Stimulated activated memory B cell treated with anti-CD40 and anti-IgM and Interleukin-4, amounts not matched to agents 10 μg/mL and 1 μg/mL and 100 μg/mL, for 72 hours (primary cell): Measurements from ENCODE around the gene GPR142.

Source experiments
- ATAC-seq: fragments of 150-1000 bp; cut with Tn5 transposase; 2 replicates; pipeline ENCODE4 v1.10.0; 2021
- H3K27ac Mint-ChIP-seq: one replicate; pipeline ENCODE4 v1.8.0; 2022; ENCODE audit warnings: mild to moderate bottlenecking, mixed read lengths
- H3K27me3 Mint-ChIP-seq: one replicate; pipeline ENCODE4 v1.8.0; 2022; ENCODE audit warnings: mixed read lengths
- H3K36me3 Mint-ChIP-seq: one replicate; pipeline ENCODE4 v1.8.0; 2022; ENCODE audit warnings: mixed read lengths
- H3K4me1 Mint-ChIP-seq: one replicate; pipeline ENCODE4 v1.8.0; 2022; ENCODE audit warnings: mixed read lengths
- H3K4me3 Mint-ChIP-seq: one replicate; pipeline ENCODE4 v1.8.0; 2022; ENCODE audit warnings: mild to moderate bottlenecking, moderate library complexity, mixed read lengths
- H3K9me3 Mint-ChIP-seq: one replicate; pipeline ENCODE4 v1.8.0; 2022; ENCODE audit warnings: mixed read lengths

GPR142 gene

DNA sequence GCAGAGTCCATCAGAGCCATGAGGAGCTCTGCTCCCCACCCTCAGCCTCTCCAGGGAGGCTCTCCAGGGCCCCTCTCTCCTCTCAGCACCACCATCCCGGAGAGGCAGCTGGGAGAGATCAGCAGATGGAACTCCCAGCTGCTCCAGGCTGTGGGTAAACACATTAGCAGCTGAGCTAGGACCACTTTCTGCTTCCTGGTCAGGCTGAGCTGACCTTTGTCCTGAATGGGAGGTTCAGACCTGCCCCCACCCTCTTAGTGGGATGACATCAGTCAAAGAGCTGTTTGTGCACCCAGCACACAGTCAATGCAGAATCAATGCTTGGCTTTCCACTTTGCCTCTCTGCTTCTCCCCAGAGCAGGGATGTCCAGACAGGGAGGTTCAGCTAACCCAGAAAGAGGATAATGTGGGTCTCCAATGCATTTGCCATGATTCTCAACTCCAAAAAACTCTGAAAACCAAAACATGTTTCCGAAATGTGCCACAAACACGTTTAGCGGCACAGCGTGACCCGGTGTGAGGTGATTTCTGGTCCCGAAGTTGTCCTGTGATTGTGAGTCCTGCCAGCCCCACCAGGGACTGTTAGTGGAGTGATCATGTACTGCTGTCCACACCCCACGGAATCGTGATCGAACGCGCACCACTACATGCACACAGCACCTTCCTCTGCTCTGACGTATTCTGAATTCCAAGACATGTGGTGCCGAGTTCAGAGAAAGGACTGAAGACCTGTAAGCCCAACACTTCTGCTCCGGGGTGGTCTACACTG is 6.7 kb downstream of the GPR142 start:
- H3K27ac Mint-ChIP-seq = no peak overlapping the region
- peaks cover 47% of the 10 kb centered on the region for H3K27me3 Mint-ChIP-seq
- H3K4me1 Mint-ChIP-seq = peaks cover 6% of the 10 kb centered on the region
- ATAC-seq = no peak
- H3K4me3 Mint-ChIP-seq = no peak overlapping the region
- H3K9me3 Mint-ChIP-seq = no peaks in the 10 kb centered on the region
- no peaks in the 10 kb centered on the region for H3K36me3 Mint-ChIP-seq

DNA sequence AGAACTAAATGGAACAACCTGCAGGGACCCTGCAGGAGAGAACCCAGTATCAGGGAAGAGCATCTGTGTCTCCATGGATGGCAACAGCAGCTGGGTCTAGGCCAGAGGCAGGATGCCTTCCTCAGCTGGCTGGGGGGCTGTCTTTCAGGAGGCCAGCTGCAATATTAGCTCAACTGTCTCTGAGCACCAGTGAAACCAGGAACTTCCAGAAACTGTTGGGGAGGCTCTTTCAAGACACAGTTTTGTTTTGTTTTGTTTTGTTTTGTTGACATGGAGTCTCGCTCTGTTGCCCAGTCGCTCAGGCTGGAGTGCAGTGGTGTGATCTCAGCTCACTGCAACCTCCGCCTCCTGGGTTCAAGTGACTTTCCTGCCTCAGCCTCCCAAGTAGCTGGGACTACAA is 7.6 kb downstream of the GPR142 start:
- H3K27me3 Mint-ChIP-seq = peaks cover 39% of the 10 kb centered on the region
- H3K9me3 Mint-ChIP-seq = no peaks in the 10 kb centered on the region
- no peak overlapping the region for H3K4me3 Mint-ChIP-seq
- H3K36me3 Mint-ChIP-seq = no peaks in the 10 kb centered on the region
- H3K27ac Mint-ChIP-seq = no peak overlapping the region
- H3K4me1 Mint-ChIP-seq = no peaks in the 10 kb centered on the region
- no peak for ATAC-seq

DNA sequence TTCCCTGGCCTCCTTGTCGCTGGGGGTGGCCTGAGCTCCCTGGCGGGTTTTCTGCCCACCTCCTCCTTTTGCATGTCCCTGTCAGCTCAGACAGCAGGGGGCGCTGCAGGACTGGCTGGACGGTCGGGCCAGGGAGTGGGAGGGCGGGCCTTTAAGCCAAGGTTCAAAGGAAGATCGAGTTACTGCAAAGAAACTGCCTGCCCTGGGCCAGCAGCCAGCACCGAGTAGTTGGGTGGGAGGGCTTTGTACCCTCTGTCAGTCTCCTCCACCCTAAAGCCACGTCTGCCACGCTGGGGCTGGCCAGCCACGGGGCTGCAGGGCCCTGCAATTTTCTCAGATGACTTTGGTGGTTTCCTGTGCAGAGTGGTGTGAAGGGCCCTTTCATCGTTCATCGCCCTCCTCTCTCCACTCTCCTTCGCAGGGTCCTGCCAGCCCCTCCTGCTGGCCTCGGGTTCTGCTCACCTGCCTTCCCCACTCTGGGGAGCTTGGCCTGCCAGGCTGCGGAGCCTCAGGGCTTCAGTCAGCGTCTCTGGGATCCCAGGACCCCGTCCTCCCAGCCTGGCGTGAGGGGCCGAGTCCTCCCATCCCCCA is 12.3 kb downstream of the GPR142 start:
- Mint-ChIP-seq H3K27me3 (peaks cover 22% of the 10 kb centered on the region), H3K9me3 (no peaks in the 10 kb centered on the region), H3K36me3 (no peaks in the 10 kb centered on the region), H3K27ac (no peak overlapping the region), H3K4me1 (no peaks in the 10 kb centered on the region), H3K4me3 (no peak overlapping the region)
- peak; percentile 87 for ATAC-seq

DNA sequence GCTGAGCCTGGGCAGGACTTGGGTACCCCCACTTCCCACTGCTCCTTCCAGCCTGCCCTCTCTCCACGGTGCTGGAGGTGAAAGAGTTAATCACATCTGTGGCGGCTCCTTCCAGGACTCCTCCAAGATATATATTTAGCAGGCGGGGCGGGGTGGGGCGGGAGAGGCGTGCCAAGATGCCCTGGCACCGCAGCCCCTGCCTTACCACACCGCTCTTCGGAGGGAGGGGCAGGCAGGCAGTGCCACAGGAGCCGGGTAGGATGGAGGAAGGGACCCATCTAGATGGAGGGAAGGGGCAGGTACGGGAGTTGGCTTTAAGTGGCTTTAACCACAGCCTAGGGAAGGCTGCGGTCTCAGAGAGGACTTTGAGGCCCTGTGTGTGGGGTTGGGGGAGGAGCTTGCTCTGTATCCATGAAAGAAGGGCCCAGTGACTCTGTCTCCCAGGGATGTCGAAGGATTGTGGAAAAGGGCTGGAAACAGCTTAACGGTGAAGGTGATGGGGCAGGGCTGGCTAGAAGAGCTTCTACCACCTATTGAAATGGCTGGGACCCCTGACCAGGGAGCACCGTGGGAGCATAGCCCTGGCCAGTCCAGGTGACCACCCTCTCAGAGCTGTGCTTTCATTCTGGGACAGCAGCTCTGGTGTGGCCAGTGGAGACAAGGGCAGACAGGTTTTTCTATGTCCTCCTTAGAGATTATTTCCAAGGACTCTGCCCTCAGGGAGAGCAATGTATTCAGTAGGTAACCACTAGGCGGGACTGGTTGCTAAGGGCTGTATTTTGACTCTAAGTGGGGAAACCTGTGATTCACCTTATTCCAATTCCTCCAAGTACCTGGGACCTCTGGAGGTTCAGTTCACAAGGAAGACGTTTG is 13.0 kb downstream of the GPR142 start:
- no peaks in the 10 kb centered on the region for H3K36me3 Mint-ChIP-seq
- peaks cover 29% of the 10 kb centered on the region for H3K27me3 Mint-ChIP-seq
- no peaks in the 10 kb centered on the region for H3K4me1 Mint-ChIP-seq
- H3K27ac Mint-ChIP-seq = no peak overlapping the region
- H3K4me3 Mint-ChIP-seq = no peak overlapping the region
- H3K9me3 Mint-ChIP-seq = no peaks in the 10 kb centered on the region
- peak; percentile 3 for ATAC-seq

DNA sequence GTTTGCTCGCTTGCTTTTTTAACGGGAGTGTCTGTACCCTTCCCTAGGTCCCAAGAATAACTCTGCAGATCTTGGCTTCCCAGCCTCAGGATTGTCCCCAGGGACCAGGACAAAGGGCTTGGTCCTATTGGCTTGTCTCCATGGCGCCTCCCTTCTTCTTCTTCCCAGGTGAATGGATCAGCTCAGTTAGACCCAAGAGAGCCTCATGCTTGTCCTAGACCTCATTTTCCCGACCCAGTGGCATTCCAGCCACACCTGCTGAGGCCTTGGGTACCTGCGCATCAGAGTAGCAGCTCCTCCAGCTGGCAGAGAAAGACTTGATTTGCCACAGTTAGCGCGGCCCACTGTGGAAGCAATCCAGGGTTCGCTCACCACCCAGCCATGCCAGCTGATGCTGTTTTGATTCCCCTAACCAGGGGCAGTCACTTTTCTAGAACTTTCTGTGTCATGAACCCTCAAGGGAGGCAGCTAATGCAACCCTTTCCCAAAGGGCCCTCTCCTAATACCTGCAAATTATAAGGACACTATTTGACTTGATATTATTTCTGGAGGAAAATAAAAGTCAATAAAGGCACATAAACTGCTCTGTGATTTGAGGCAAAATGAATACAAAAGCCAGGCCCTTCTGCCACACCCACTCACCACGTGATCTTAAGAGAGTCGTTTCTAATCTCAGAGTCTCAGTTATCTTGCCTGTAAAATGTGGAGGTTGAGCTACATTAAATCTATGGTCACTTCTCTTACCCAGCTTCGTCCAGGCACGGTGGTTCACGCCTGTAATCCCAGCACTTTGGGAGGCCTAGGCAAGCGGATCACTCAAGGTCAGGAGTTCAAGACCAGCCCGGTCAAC is 13.9 kb downstream of the GPR142 start:
- ATAC-seq = no peak
- no peaks in the 10 kb centered on the region for H3K36me3 Mint-ChIP-seq

DNA sequence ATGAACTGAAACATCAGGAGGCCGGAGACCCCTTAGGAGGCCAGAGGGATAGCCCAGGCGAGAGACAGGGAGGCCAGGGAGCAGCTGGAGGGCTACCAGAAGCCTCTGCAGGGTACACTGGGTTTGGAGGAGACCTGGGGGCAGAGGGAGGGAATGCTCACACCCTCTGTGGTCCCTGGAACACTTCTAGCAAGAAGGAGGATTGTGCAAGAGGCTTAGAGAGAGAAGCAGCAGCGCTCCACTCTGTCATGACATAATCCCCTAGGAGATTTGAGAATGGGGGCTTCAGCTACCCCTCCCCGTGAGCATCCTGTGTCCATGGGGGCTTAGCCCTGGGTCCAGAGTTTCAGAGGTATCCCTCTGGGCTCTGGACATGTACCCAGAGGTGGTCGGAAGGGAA is 15.8 kb downstream of the GPR142 start:
- Mint-ChIP-seq H3K36me3 (no peaks in the 10 kb centered on the region), H3K27me3 (peaks cover 28% of the 10 kb centered on the region), H3K4me1 (no peaks in the 10 kb centered on the region), H3K9me3 (no peaks in the 10 kb centered on the region), H3K4me3 (no peak overlapping the region), H3K27ac (no peak overlapping the region)
- no peak for ATAC-seq

More for the DNA sequence above, 13.9 kb downstream of the GPR142 start:
- H3K4me1 Mint-ChIP-seq = no peaks in the 10 kb centered on the region
- no peak overlapping the region for H3K4me3 Mint-ChIP-seq
- peaks cover 35% of the 10 kb centered on the region for H3K27me3 Mint-ChIP-seq
- H3K27ac Mint-ChIP-seq = no peak overlapping the region
- H3K9me3 Mint-ChIP-seq = no peaks in the 10 kb centered on the region

DNA sequence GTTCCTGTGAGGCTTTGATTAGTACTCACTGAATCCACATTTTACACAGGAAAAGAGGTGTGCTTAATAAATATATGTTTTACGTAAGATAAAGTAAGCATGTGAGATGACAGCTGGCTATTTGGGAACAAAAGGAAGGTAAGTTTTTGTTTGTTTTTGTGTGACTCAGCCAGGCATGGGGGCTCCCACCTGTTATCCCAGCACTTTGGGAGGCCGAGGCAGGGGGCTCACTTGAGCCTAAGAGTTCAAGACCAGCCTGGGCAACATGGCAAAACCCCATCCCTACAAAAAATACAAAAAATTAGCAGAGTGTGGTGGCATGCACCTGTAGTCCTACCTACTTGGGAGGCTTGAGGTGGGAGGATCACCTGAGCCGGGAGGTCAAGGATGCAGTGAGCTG is 17.9 kb downstream of the GPR142 start:
- no peak for ATAC-seq
- H3K27ac Mint-ChIP-seq = no peak overlapping the region
- H3K9me3 Mint-ChIP-seq = no peaks in the 10 kb centered on the region
- peaks cover 19% of the 10 kb centered on the region for H3K27me3 Mint-ChIP-seq
- no peak overlapping the region for H3K4me3 Mint-ChIP-seq
- no peaks in the 10 kb centered on the region for H3K36me3 Mint-ChIP-seq
- no peaks in the 10 kb centered on the region for H3K4me1 Mint-ChIP-seq

DNA sequence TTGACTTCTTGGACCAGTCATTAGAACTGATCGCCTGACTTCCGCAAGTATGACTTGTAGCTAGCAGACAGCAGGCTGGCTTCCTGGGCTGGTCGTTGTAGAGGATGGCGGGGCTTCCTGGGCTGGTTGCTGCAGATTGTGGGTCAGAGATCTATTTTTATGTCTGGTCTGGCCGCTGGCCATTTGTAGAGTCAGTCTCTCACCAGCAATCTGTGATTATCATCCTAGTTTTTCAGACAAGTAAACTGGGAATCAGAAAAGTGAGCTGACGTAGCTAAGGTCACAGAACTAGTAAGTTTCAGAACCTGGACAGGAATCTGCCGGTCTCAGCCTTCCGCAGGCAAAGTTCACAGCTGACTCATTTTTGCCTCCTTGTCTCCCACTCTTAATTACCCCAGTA is 19.1 kb downstream of the GPR142 start:
- ATAC-seq = no peak
- Mint-ChIP-seq H3K27me3 (peaks cover 19% of the 10 kb centered on the region), H3K4me3 (no peak overlapping the region), H3K27ac (no peak overlapping the region), H3K4me1 (no peaks in the 10 kb centered on the region), H3K36me3 (no peaks in the 10 kb centered on the region), H3K9me3 (no peaks in the 10 kb centered on the region)

DNA sequence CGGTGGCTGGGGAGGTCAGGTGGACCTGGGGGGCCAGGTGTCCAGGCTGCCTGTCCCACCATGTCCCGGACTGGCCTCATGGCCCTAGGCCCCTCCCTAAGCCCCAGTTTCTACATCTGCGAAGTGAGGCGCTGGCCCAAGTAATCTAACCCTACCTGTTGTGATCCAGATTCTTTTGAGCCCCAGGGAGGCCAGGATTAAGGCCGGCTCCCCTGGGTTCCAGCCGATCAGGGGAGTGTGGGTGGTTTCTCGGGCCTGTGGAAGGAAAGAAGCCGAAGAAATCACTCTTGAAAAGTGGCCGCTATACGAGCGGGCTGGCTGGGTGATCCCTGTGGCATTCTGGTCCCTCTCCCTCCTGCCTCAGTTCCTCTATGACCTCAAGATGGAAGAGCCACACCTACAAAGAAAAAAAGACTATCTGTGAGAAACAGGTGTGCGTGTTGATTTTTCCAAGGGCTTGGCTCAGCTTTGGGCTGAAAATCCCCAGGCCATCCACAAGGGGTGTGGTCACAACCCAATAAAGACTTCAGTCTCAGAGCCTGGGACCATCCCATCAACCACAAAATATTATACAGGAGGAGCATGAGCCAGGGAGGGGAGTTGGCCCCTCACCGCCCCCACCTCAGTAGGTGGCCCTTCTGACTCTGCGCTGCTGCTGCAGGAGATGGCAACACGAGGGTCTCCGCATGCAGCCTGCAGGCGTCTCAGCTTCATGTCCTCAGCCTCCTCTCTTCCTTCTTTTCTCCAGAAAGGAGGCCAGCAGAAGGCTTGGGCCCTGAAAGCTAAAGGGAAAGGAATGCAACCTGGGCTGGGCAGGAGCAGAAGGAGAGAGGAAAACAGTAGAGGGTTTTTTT is 20.3 kb downstream of the GPR142 start:
- Mint-ChIP-seq H3K4me1 (no peaks in the 10 kb centered on the region), H3K9me3 (no peaks in the 10 kb centered on the region), H3K27ac (no peak overlapping the region), H3K36me3 (no peaks in the 10 kb centered on the region), H3K27me3 (peaks cover 19% of the 10 kb centered on the region), H3K4me3 (no peak overlapping the region)
- ATAC-seq = peak; percentile 50

DNA sequence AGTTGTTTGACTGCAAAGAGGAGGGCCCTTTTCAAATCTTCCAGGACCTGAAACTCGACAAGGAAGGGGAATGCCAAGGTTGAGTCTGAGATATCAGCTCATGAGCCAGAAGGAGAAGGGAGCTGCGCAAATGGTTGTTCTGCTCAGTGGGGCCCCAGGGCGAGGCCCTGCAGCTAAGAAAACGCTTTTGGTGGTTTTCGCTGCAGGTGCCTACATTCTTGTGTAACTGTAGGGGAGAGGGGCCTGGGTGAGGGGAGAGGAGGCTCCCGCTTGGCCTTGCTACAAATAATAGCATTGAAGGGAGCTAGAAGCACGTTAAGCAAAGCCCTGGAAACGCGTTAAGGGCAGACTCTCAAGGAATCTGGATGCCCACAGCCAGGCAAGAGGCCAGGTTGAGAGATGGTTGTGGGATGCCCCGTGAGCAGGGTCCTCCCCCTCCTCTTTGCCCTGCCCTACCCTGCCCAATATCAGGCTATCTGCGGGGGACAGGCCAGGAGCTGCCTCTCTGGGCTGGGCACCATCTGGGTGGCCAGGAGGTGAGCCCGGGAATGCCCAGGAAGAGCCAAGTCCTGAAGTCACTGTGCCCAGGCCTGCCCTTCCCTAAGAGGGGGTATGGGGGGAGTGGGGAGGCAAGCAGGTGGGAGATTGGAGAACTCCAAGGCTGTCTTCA is 21.9 kb downstream of the GPR142 start:
- Mint-ChIP-seq H3K4me3 (no peak overlapping the region), H3K9me3 (no peaks in the 10 kb centered on the region), H3K36me3 (no peaks in the 10 kb centered on the region), H3K27ac (no peak overlapping the region), H3K27me3 (peaks cover 27% of the 10 kb centered on the region), H3K4me1 (no peaks in the 10 kb centered on the region)
- ATAC-seq = no peak

DNA sequence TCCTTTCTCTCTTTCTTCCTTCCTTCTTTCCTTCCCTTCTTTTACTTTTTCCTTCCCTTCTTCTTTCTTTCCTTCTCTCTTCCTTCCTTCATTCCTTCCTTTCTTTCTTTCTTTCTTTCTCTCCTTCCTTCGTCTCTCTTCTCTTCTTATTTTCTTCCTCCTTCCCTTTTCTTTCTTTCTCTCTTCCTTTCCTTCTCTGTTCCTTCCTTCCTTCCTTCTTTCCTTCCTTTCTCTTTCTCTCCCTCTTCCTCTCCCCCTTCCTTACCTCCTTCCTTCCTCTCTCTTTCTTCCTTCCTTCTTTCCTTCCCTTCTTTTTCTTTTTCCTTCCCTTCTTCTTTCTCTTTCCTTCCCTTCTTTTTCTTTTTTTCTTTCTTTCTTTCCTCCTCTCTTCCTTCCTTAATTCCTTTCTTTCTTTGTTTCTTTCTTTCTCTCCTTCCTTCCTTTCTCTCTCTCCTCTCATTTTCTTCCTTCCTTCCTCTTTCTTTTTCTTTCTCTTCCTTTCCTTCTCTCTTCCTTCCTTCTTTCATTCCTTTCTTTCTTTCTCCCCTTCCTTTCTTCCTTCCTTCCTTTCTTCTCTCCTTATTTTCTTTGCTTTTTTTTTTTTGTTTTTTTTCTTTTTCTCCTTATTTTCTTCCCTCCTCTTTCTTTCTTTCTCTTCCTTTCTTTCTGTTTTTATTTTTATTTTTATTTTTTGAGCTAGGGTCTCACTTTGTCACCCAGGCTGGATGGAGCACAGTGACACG is 22.8 kb downstream of the GPR142 start:
- Mint-ChIP-seq H3K27me3 (peaks cover 26% of the 10 kb centered on the region), H3K9me3 (no peaks in the 10 kb centered on the region), H3K4me3 (no peak overlapping the region), H3K36me3 (no peaks in the 10 kb centered on the region), H3K27ac (no peak overlapping the region), H3K4me1 (no peaks in the 10 kb centered on the region)
- no peak for ATAC-seq

DNA sequence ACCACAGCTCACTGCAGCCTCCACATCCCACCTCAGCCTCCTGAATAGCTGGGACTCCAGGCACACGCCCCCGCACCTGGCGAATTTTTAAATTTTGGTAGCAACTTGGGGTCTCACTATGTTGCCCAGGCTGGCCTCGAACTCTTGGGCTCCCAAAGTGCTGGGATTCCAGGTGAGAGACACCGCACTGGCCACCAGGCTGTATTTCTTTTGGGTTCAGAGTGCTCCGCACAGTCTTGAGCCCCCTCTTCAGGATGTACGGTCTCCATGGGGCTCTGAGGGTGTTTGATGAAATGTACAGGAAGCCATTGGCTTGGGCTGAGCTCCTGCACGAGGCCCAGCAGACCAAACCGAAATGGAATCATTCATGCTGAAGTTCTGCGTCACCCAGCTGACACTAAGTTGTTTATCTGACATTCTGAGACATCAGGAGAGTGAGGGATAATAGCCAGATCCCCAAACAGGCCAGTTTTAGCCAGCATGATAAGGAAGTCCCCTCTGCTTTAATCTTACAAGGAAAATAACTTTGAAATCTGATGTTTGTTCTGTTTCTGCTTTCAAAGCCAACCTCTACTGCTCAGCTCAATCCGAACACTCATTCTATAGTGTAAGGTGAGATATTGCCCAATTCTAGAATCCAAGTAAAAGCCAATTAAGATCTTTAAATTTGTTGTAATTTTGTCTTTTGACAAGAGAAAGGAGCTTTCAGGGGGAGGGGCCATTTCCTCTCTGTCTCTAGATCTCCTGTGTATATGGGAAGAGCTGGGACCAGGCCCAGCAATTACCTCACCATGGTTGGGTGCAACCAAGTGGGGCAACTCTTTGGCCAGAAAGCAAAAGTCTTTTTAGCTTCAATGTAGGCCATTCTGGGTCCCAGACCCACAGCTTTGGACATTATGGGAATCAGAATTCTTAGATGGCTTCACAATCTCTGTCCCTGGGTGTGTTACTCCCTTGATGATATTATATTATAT is 23.7 kb downstream of the GPR142 start:
- H3K4me1 Mint-ChIP-seq = no peaks in the 10 kb centered on the region
- H3K36me3 Mint-ChIP-seq = no peaks in the 10 kb centered on the region
- H3K27ac Mint-ChIP-seq = no peak overlapping the region
- H3K9me3 Mint-ChIP-seq = no peaks in the 10 kb centered on the region
- peaks cover 26% of the 10 kb centered on the region for H3K27me3 Mint-ChIP-seq
- H3K4me3 Mint-ChIP-seq = no peak overlapping the region
- no peak for ATAC-seq
